ENCODE results near the gene ITIH4. TPM values are rescaled to one million over a fixed set of nuclear protein-coding genes. Genes with fewer than 3 reads are reported as not detected.

The ITIH4 gene
- total RNA-seq, 6 donors from 2014 or later = 9.9 to 102 (median 21.8) TPM

DNA sequence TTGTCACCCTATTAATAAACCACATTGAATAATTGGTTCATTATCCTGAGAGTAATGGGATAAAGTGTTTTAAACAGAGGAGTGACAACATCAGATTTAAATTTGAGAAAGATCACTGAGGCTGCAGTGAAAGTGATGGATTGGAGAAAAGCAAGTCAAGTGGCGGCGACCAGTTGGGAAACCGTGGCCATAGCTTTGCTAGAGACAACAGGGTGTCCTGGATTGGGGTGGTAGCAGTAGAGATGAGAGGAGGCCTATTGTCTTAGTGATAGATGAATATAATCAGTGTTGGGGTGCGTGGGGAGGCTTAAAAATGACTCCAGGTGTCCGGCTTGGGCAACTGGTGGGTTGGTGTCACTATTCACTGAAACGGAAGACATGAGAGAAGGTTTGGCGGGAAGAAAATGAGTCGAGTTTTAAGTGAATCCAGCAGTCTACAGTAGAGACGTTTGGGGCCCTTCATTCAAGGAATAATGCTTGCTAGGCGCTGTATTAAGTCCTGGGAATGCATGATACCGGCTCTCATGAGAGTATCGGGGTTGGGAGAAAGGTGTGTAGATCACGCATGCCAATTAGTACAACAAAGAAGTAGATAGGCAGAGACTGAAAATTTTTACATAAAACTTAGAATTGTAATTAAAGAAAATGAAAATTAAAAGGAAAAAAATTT is 60.6 kb downstream of the ITIH4 start:
- peaks cover 0 to 31% (median 11%) of the 10 kb centered on the region in 4 donors for H3K36me3 ChIP-seq
- H3K27me3 ChIP-seq = no peaks in the 10 kb centered on the region
- peak overlapping the region; percentile 77 to 94 (median 88) for H3K4me3 ChIP-seq
- H3K4me1 ChIP-seq = peaks cover 12 to 23% (median 17%) of the 10 kb centered on the region in 4 donors
- no peak for TF ChIP-seq POLR2A (IDR thresholded peaks at IDR 0.05)
- TF ChIP-seq EP300 (IDR thresholded peaks at IDR 0.05) = no peak
- TF ChIP-seq, protein P1, sequence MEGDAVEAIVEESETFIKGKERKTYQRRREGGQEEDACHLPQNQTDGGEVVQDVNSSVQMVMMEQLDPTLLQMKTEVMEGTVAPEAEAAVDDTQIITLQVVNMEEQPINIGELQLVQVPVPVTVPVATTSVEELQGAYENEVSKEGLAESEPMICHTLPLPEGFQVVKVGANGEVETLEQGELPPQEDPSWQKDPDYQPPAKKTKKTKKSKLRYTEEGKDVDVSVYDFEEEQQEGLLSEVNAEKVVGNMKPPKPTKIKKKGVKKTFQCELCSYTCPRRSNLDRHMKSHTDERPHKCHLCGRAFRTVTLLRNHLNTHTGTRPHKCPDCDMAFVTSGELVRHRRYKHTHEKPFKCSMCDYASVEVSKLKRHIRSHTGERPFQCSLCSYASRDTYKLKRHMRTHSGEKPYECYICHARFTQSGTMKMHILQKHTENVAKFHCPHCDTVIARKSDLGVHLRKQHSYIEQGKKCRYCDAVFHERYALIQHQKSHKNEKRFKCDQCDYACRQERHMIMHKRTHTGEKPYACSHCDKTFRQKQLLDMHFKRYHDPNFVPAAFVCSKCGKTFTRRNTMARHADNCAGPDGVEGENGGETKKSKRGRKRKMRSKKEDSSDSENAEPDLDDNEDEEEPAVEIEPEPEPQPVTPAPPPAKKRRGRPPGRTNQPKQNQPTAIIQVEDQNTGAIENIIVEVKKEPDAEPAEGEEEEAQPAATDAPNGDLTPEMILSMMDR (IDR thresholded peaks at IDR 0.05) = no peak
- no peak for TF ChIP-seq POLR2AphosphoS5 (IDR thresholded peaks at IDR 0.05)
- 20 to 26% methylated on average over 13 of the region's 13 CpGs for WGBS, 2 donors
- H3K27ac ChIP-seq = peak overlapping the region in 3 of 4 donors; percentile 74 to 85 (median 82)
- H3K9me3 ChIP-seq = no peaks in the 10 kb centered on the region
- ATAC-seq (ENCODE audit: low FRiP score in 2 of 2) (no peak), DNase-seq (no peak)

GRCh38 chr3:52763466-52763865 is 67.0 kb downstream of the ITIH4 start:
- 72 to 84% methylated on average over 2 of the region's 2 CpGs for WGBS, 2 donors

More at GRCh38 chr3:52763466-52763865, 67.0 kb downstream of the ITIH4 start:
- no peak for TF ChIP-seq POLR2AphosphoS5 (IDR thresholded peaks at IDR 0.05)
- TF ChIP-seq POLR2A (IDR thresholded peaks at IDR 0.05) = no peak
- TF ChIP-seq, protein P1 (IDR thresholded peaks at IDR 0.05) = no peak
- no peak for TF ChIP-seq EP300 (IDR thresholded peaks at IDR 0.05)
- H3K4me1 ChIP-seq = no peaks in the 10 kb centered on the region
- H3K27me3 ChIP-seq = no peaks in the 10 kb centered on the region
- H3K36me3 ChIP-seq = peaks cover 5 to 93% (median 55%) of the 10 kb centered on the region in 4 donors
- H3K9me3 ChIP-seq = no peaks in the 10 kb centered on the region
- peak overlapping the region in 1 of 4 donors; percentile 35 for H3K27ac ChIP-seq
- ATAC-seq (ENCODE audit: low FRiP score in 2 of 2) (no peak), DNase-seq (no peak)
- H3K4me3 ChIP-seq = no peak overlapping the region

Small RNA genes lying within 50 kb of the gene (small RNA-seq; reads per million reads assigned to genes)
- gene MIR8064 = 0 reads per million in 4 donors
- gene MUSTN1 = 0 reads per million in 4 donors

Other genes with a start within 250 kb of the ITIH4 start
- 100 to 1,000 TPM in 1 of 6 donors, 10 to 100 TPM in 5; 60.9 to 151 (median 81.6) TPM for gene PBRM1, start 144.8 kb downstream of the ITIH4 start, total RNA-seq
- gene GNL3, start 144.6 kb downstream of the ITIH4 start, total RNA-seq = 10 to 100 TPM; 12.0 to 93.3 (median 44.1) TPM
- gene GLT8D1, start 124.9 kb downstream of the ITIH4 start, total RNA-seq = 10 to 100 TPM; 29.3 to 70.2 (median 38.6) TPM
- gene SPCS1, start 124.6 kb downstream of the ITIH4 start, total RNA-seq = 10 to 100 TPM; 13.6 to 92.4 (median 77.6) TPM
- gene NEK4, start 59.7 kb downstream of the ITIH4 start, total RNA-seq = 10 to 100 TPM; 17.8 to 28.6 (median 24.2) TPM
- under 1 TPM in 2 of 6 donors, not detected in 4; 0.40 to 0.54 TPM for gene ITIH1, start 53.1 kb downstream of the ITIH4 start, total RNA-seq
- gene ITIH3, start 35.9 kb downstream of the ITIH4 start, total RNA-seq = 10 to 100 TPM in 2 of 6 donors, 1 to 10 TPM in 4; 2.1 to 13.5 (median 7.0) TPM
- gene MUSTN1, start 4.3 kb upstream of the ITIH4 start, total RNA-seq = 10 to 100 TPM in 2 of 6 donors, 1 to 10 TPM in 4; 1.2 to 62.9 (median 6.5) TPM
- gene STIMATE, start 66.9 kb upstream of the ITIH4 start, total RNA-seq = 10 to 100 TPM; 39.7 to 87.0 (median 44.9) TPM
- gene SFMBT1, start 215.4 kb upstream of the ITIH4 start, total RNA-seq = 10 to 100 TPM; 12.8 to 69.9 (median 32.9) TPM

All from upper lobe of left lung (tissue), 6 donors.